NB4 (cell line): ENCODE results near the gene HELB.

Experiments used
- CTCF ChIP-seq: IDR thresholded peaks from one replicate; pipeline ENCODE4 v1.5.1; 2012; ENCODE audit warnings: low read depth, low read length
- MAX ChIP-seq: IDR thresholded peaks from 2 replicates; pipeline ENCODE4 v1.6.1; 2011; ENCODE audit warnings: low read depth, low read length
- MYC ChIP-seq: IDR thresholded peaks from 2 replicates; pipeline ENCODE4 v1.6.1; 2011; ENCODE audit warnings: low read depth, low read length
- POLR2A ChIP-seq: IDR thresholded peaks from 2 replicates; pipeline ENCODE4 v1.6.1; 2011; ENCODE audit warnings: mild to moderate bottlenecking; ENCODE audit not compliant: insufficient read length; ENCODE audit errors: extremely low read depth

- TF ChIP-seq CTCF (no peak), POLR2A (no peak), MYC (no peak), MAX (no peak)
Measured at GRCh38 chr12:66337381-66338010, 35.2 kb downstream of the HELB start.
